B cell (primary cell): ENCODE results near the gene EMX1.

Experiments used
- CTCF ChIP-seq: fragments of 200-600 bp; IDR thresholded peaks from one replicate; pipeline ENCODE4 v1.8.0; 2022; ENCODE audit warnings: antibody characterized with exemption, mild to moderate bottlenecking
- EZH2 ChIP-seq: IDR thresholded peaks from 2 replicates; pipeline ENCODE4 v1.6.1; 2012; ENCODE audit warnings: borderline replicate concordance, low read depth, mild to moderate bottlenecking, moderate library complexity, low read length; ENCODE audit not compliant: insufficient read depth, poor library complexity, severe bottlenecking

DNA sequence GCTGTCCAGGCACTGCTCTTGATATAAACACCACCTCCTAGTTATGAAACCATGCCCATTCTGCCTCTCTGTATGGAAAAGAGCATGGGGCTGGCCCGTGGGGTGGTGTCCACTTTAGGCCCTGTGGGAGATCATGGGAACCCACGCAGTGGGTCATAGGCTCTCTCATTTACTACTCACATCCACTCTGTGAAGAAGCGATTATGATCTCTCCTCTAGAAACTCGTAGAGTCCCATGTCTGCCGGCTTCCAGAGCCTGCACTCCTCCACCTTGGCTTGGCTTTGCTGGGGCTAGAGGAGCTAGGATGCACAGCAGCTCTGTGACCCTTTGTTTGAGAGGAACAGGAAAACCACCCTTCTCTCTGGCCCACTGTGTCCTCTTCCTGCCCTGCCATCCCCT, 15.9 kb downstream of the EMX1 start:
- TF ChIP-seq CTCF: no peak
- no peak for TF ChIP-seq EZH2
